HG03442 (cell line): ENCODE results near the gene EPS8.
"Not testable (repeated sequence)": the region's sequence is repeated elsewhere in the genome, so short reads cannot be mapped to it uniquely, and the experiment has no call there.

ENCODE experiments used
- ATAC-seq: cut with Tn5 transposase; IDR thresholded peaks from one replicate; pipeline ENCODE4 v1.9.1; 2021; ENCODE audit warnings: mild to moderate bottlenecking, moderate library complexity; ENCODE audit not compliant: unreplicated experiment

EPS8 gene

DNA sequence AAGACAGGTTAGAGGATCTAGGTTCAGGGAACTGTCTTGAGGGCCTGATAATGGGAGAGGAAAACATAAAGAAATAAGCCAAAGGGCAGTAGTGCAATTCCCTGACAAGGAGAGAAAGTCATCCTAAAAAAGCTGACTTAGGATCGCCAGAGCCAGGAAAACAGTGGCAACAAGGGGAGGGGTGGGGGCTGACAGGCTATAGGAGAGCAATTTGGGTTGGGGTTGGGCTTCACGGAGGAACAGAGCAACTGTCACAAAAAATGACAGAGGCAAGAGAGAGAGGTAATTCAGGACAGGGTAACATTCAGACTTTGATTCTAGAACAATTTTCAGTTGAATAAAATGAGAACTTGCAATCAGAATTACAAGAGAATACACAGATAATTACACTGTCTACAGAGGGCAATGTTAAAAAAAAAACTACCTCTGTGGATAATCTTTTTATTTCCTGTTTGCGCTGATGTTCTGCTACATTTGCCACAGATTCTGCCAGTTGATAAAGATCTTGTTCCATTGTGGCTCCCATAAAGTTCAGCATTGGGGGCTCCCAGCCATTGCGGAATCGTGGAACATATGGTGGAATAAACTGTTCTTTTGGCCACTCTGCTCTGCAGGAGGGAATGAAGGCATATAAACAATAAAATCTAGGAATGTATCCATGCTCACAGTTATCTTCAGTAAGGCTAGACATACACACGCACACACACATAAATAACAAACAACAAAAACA lies 138.6 kb downstream of the EPS8 start:
- ATAC-seq, result no peak

DNA sequence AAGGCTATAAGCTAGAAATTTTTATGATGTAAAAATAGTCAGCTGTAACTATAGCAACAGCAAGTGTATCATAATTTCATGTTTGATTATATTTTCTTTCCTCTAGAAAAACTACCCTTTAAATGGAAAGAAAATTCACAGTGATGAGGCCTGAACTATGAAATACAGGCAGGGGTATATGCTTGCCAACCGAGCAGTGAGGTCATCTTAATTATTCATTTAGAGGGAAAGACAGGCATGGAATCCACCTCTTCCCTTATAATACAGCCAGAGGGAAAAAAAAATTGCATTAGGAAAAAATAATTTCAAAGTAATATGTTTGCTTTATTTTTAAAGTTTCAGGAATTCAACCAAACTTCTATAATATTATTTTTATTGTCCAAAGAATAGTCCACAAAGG lies 139.8 kb downstream of the EPS8 start:
- no peak for ATAC-seq

DNA sequence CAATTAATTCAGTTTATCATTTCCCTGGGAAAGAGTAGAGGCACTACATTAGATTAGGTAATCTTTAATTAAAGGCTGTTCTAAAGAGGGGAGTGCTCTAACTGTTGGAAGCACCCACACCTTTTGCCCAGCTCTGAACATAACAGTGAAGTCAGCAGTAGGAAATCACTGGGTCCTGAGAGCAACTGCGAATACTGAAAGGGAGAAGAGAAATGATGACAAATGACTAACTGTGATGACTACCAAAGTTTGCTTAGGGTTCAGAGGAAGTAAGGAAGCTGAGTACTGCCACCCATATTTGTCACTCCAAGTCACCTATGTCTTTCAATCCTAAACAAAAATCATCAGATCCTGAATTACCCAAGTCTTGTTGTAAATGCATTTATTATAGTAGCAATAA lies 140.6 kb downstream of the EPS8 start:
- ATAC-seq, result no peak

DNA sequence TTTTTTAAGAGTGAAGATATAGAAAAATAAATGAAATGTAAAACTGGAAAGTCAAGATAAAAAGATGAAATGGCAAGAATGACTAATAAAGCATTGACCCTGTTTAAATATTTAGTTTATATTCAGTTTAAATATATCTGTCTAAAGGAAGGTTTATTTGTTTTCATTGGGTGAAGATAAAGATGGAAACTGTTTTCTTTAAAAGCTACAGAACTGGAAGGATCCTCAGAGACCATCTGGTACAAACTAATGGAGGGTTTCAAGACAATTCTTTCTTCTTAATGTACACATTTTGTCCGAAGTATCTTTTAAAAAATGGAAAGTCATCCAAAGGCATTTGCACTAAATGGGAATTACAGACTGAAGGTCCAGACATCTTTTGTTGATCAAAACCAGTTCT lies 142.6 kb downstream of the EPS8 start:
- ATAC-seq, result no peak

DNA sequence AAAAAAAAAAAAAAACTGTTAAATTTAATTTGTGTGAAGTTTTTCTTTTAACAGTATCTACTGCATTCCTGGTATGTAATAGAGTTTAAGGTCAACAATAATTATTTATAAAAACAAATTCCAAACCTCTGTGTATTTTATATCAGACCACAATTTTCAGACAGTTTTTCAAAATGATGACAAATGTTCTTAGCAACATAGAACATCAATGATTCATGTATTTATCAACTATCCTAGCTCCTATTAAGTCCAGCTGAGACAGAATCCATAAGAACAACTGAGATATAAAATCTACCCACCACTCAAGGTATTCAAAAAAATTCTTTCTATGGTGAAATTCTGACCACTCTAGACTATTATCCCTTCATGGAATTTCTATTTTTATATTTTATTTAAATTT lies 144.5 kb downstream of the EPS8 start:
- no peak for ATAC-seq

DNA sequence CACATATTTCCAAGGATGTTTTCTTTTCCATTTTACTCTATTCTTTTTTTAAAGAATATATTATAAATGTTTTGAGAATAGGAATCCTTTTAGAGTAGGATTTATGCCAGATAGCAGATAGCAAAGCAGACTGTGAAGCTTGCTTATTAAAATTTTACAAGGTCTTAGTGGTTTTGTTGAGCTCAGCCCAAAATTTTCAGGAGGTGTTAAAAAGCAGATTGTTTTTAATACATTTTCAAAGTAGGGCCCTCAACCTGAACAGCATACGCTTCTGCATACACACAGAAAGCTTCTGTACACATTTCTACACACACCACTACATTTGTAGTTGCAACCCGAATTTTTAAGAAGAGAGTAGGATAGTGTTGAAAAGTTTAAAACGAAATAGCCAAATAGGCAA lies 151.0 kb downstream of the EPS8 start:
- no peak for ATAC-seq

DNA sequence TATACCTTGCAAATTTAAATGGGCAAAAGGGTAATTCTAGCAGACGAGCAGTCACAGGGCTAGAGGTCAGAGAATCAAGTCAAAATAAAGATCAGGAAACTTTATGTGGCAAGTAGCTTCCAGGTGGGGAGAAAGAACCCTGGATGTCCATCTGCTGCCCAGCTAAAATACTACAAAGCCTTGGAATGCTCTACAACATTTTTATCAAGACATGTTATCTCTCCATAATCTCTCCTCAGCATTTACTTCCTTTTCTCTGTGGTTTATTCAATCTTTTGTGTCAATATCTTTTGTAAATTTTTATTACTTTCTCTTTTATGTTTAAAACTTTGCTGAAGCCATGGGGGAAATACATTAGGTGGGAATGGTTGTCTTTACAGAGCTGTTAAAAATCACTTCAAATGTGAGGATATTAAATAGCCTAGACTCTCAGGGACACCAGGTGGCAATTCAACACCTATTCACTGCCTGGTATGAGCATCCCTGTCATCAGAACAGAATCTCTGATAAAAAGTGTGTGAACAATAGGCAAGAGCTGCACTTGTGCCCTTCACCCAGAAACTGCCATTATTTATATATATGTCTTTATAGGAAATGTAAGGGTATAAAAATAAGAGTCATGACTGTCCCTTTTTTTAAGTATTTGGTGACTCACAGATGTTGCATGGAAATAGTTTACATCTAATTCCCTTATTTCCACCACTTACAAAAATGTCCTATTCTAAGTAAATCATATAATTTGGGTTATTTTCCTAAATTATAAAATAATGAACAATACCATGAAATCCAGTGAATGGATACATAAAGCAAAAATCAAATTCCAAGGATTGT lies 152.9 kb downstream of the EPS8 start:
- ATAC-seq, result no peak

DNA sequence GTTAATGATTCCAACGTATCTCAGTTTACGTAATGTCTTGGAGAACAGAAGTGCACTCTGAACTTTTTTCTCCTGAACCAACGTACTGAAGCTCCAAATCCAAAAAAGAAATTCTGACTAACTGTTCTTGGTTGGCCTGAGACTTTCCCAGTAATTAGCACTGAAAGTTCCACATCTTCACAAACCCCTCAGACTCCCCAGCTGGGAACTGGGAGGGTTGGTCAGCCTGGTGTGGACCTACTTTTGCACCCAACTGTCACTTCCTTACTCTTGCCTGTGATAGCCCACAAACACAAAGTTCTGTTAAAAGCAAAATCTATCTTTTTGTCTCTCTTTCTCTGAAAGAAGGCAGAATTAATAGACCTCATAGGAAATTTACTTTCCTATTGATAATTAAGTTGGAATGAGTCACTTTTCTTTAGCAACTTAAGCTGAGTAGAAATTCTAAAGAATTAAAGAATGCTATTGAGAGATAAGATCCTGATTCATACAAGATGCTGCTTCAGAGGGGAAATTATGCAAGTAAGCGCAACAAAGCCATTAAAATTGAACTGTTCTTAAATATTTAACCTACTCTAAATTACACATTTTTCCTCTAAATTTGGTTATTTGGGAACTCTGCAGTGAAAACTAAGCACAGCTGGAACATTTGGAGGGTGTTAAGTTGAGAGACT lies 155.0 kb downstream of the EPS8 start:
- ATAC-seq, result no peak

DNA sequence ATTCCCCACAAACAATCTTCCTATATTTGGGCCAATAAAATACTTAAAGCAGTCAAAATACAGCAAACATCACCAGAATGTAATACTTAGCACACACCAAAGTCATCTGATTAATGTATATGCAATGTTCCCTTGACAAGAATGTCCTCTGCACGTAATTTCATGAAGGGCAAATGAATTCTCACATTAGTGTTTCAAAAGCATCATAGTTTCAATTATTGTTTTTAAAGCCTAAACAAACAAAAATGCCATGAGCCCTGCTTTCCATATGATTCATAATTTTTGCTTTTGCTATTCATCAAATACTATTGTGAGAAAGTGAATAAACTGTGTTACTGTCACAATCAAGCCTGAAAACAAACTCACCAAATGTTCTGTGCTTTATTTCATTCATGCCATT lies 156.0 kb downstream of the EPS8 start:
- no peak for ATAC-seq

DNA sequence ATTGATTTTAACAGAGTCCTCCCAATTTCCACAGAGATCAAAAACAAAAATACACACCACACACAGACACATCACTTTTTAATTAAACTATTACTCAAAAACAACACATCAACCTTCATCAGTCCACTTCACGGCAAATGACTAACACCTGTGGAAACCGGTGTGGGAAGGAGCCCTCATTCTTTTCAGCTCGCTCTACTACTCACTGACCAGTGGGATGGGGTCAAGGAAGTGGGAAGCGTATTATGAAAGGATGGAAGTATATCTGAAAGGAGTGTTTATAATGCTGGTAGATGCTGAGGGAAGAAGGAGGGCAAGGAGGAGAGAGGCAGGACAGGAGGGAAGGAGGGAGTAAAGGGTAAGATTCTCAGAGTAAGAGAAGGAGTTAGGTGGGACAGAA lies 156.5 kb downstream of the EPS8 start:
- no peak for ATAC-seq

DNA sequence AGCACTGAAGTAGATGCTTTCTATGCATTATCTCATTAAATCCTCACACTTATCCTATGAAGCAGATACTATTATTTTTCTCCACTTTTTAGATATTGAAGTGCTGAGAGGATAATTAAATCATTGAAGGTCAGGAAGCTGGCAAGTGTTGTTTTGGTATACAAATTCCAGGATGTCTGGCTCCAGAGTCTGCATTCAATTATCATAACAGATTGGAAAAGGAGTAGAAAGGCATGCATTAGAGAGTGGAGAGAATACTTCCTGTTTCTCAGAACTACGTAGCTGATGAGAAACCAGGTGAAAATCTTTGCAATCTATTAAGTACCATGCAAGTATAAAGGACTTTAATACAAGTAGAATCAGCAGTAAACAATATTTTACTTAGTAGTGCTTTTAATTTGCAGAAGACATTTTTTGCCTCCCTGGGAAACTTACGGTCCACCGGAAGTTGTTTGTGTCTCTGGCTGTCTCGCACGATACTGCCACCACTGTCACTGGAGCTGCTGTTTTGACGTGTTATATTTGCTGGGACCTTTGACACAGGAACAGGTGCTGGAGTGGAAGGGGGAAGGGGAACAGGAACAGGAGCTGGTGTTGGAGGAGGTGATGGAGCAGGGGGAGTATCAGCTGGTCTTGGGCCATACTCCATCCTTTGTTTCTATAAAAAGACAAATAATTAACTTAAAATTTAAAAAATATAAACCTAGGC lies 158.0 kb downstream of the EPS8 start:
- ATAC-seq, result no peak

DNA sequence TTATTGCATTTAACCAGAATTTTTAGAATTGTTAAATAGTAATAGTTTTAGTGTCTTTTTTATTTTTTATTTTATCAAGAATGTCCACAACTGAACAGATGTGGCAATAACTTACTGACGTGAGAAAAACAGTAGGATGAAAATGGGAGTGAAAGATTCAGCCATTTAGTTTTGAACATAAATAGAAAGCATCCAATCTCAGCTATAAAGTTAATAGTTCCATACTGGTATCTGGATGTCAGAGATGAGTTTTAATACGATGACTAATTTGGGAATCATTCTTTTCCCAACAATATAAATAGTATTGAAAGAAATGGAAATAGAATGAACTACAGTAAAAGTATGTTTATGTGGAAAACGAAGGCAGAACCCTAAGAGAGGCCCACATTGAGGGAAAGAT lies 159.4 kb downstream of the EPS8 start:
- no peak for ATAC-seq

DNA sequence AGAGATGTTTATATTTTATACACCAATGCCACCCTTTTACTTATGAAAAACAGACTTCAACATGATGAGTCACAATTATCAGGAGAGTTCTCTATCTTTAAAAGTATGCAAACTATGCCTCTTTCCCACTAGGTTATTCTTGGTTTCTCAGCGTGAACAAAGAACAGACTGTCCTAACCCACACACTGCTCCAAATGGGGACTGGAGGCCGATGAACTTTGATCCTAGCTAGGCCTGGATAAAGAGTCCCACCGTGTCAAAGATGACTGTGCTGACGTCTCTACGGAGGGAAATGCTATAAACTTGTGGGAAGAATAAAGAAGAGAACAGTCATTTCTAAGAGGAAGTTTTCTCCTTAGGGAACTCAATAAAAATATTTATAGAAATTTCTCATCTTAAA lies 160.1 kb downstream of the EPS8 start:
- ATAC-seq, result peak; percentile 81

DNA sequence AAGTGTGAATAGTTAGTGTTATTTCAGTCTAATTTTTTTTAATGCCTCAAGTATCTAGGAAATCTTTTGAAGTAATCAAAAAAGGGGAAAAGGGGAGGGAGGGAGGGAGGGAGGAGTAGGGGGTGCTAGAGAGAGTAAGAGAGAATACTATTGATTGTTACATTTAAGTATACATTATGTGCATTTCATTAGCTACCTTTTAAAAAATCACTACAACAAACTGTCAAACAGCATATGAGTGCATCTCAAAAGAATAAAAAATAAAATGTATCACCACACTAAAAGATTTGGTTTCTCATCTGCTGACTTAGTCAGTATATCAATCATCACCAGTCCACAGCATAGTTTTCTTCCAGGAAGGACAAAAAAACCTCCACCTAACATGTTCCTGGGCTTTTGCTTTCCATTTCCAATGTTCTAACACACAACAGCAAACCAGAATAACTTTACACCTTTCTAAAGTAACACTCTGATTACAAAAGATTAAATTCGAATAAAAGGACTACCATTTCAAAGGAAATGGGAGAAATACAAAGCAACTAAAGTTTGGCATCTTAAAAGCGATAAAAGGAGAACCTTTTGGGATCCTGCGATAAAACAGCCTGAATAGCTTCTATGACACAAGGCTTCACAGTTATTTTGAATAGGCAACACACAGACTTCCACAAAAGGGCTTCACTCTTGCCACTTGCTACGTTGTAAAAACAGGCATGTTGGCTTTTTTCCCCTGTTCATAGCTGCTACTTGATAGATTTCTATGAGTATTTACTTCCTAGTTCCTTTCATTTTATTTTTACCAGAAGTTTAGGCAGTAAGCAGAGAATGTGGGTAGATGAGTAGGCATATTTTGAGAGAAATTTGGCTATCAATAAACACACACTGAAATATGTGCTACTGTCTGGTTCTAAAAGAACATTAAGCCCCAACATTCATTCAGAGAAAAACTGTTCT lies 160.9 kb downstream of the EPS8 start:
- ATAC-seq, result no peak

DNA sequence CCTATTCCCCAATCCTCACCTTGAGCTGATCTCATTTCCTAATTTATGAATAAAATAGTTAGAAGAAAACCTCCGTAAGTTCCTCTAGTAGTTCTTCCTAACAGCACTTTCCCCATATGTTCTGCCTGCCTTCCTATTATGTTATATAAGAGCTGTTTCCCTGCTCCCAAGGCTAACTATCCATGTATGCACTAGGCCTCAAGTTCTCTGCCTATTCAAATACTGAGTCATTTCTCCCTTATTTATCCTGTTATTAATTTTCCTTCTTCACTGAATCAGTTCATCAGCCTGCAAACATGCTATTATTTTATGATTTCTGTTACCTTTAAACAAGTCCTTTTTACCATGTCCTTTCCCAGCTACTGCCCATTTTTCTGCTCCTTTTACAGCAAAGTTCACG lies 164.1 kb downstream of the EPS8 start:
- no peak for ATAC-seq

DNA sequence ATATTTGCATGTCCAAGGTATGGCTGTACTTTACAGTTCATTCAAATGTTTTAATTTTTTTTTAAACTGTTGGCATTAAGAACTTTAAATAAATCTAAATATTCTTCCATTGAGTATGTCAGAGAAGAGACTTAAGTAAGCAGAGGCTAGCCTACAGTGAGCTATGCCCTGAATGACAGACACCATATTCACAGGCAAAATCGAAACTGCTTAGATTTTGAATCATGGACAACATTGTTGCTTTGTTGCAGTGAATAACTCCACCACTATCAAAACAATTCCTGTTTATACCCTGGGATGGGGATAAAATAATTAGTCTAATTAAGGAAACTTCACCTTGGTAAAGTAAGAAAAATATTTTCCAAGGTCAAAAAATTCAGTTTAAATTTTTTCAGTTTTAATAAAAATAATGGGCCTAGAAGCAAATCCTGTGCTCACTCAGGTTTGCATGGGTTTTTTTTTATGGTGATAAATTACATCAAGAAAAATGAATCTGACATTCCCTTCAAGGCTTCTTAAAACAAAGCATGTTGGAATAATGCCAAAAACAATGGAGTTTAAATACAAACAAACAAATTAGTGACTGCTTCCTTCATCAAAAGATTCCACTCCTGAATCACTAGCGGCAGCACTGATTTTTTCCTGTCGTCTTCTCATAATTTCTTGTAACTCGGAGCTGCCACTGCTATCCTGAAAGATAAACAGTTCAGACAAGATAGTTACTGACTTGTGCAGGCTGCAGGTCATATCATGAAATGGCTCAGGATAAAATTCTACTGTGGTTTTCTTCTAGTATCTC lies 168.2 kb downstream of the EPS8 start:
- no peak for ATAC-seq

DNA sequence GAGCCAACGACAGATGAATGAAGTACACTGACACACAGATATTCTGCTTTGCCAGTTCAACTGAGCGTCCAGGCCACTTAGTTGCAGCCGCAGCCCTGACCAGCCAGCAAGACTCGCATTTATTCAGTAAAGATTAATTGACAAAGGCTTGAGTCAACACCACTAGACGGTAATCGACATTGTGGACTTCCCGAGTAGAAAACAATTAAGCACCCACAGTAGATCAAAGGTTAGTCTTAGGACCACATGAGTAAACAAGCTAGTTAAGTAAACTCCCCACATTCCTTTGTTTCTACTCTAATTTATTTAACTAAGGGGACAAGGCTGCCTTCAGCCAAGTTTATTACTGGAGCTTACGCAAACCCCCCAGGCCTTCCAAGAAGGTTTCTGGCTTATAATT lies 172.7 kb downstream of the EPS8 start:
- not testable (repeated sequence) for ATAC-seq

DNA sequence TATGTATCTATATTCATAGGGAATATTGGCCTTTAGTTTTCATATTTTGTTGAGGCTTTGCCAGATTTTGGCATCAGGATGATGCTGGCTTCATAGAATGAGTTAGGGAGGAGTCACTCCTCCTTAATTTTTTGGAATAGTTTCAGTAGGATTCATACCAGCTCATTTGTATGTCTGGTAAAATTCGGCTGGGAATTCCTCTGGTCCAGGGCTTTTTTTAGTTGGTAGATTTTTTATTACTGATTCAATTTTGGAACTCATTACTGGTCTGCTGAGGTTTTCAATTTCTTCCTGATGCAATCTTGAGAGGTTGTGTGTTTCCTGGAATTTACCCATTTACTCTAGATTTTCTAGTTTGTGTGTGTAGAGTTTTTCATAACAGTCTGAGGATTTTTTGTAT lies 175.2 kb downstream of the EPS8 start:
- no peak for ATAC-seq

DNA sequence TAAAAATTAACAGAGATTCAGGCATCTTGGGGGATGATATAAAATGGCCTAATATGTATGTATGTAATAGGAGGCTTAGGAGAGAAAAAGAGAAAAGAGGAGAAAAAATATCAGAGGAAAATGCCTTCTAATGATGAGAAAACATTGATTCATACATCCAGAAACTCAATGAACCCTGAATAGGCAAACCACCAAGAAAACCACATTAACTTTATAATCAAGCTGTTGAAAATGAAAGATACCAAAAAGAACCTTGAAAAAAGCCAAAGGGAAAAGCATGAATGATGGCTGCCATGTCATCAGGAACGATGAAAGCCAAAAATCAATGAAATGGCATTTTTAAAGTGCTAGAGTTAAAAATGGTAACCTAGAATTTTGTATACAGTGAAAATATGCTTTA lies 180.2 kb downstream of the EPS8 start:
- ATAC-seq, result no peak
